Ascending aorta (tissue), 2 donors: Measurements from ENCODE around the gene RBM45. TPM values are rescaled to one million over a fixed set of nuclear protein-coding genes. Genes with fewer than 3 reads are reported as not detected.
A peak's percentile ranks its signal among the peaks of the same experiment; 100 is the strongest.

Experiments used
- DNase-seq, 2 donors: peaks; one replicate each; pipeline ENCODE4 v3.0.0-alpha.2; 2019; ENCODE audit warnings: low spot score in 2 of 2
- H3K27ac ChIP-seq, 2 donors: fragments of 200-600 bp; sonication (generic); one replicate each; pipeline ENCODE4 v1.5.1; 2016 to 2017; ENCODE audit warnings: mild to moderate bottlenecking in 1 of 2
- H3K27me3 ChIP-seq: fragments of 200-600 bp; sonication (generic); one replicate; pipeline ENCODE4 v1.5.1; 2017
- H3K36me3 ChIP-seq, 2 donors: fragments of 200-600 bp; sonication (generic); one replicate each; pipeline ENCODE4 v1.5.1; 2016
- H3K4me1 ChIP-seq, 2 donors: fragments of 200-600 bp; sonication (generic); one replicate each; pipeline ENCODE4 v1.5.1; 2016 to 2017; ENCODE audit warnings: mild to moderate bottlenecking in 1 of 2
- H3K4me3 ChIP-seq, 2 donors: fragments of 200-600 bp; sonication (generic); one replicate each; pipeline ENCODE4 v1.5.1; 2016 to 2017; ENCODE audit warnings: mild to moderate bottlenecking in 1 of 2
- H3K9me3 ChIP-seq, 2 donors: fragments of 200-600 bp; sonication (generic); one replicate each; pipeline ENCODE4 v1.5.1; 2016
- CTCF ChIP-seq, 3 experiments: fragments of 200-600 bp in 2 of 3; fragments of 450-650 bp in 1 of 3; sonication (generic) in 2 of 3; IDR thresholded peaks; one replicate each; pipeline ENCODE4 v1.5.1; 2016 to 2019; ENCODE audit warnings: antibody characterized with exemption in 3 of 3, mild to moderate bottlenecking in 1 of 3, moderate library complexity in 1 of 3
- intact Hi-C: fragments of 100-400 bp; cut with DNase I; formaldehyde crosslinking; loops from one replicate; pipeline ENCODE4 v1.15.1; 2023
- total RNA-seq: library from RNA; depleted of rRNA; stranded (reverse); fragments of >200 nt; gene quantifications from one replicate; pipeline ENCODE4 v1.1.0, GENCODE V29; 2016

RBM45 gene
- total RNA-seq, 1 donor from 2014 or later: 2.8 TPM

GRCh38 chr2:178070824-178071223, 41.4 kb upstream of the RBM45 start:
- Histone ChIP-seq H3K27me3 (no peaks in the 10 kb centered on the region), H3K27ac (no peak overlapping the region), H3K4me3 (no peak overlapping the region), H3K36me3 (no peaks in the 10 kb centered on the region), H3K4me1 (no peaks in the 10 kb centered on the region), H3K9me3 (no peaks in the 10 kb centered on the region)
- TF ChIP-seq CTCF (IDR thresholded peaks at IDR 0.05): no peak
- DNase-seq: no peak
- intact Hi-C loops: no loop called here

GRCh38 chr2:178072000-178072382, 40.2 kb upstream of the RBM45 start:
- Histone ChIP-seq H3K9me3 (no peaks in the 10 kb centered on the region), H3K27ac (no peak overlapping the region), H3K4me3 (peak overlapping the region; percentile 32 to 66), H3K4me1 (no peaks in the 10 kb centered on the region), H3K36me3 (no peaks in the 10 kb centered on the region), H3K27me3 (no peaks in the 10 kb centered on the region)
- intact Hi-C loops: loop anchor here (1.0 kb wide), 1 partner anchor 408 kb away; the partner anchor contains the start of gene PLEKHA3
- no peak for TF ChIP-seq CTCF (IDR thresholded peaks at IDR 0.05)
- DNase-seq: no peak

DNA sequence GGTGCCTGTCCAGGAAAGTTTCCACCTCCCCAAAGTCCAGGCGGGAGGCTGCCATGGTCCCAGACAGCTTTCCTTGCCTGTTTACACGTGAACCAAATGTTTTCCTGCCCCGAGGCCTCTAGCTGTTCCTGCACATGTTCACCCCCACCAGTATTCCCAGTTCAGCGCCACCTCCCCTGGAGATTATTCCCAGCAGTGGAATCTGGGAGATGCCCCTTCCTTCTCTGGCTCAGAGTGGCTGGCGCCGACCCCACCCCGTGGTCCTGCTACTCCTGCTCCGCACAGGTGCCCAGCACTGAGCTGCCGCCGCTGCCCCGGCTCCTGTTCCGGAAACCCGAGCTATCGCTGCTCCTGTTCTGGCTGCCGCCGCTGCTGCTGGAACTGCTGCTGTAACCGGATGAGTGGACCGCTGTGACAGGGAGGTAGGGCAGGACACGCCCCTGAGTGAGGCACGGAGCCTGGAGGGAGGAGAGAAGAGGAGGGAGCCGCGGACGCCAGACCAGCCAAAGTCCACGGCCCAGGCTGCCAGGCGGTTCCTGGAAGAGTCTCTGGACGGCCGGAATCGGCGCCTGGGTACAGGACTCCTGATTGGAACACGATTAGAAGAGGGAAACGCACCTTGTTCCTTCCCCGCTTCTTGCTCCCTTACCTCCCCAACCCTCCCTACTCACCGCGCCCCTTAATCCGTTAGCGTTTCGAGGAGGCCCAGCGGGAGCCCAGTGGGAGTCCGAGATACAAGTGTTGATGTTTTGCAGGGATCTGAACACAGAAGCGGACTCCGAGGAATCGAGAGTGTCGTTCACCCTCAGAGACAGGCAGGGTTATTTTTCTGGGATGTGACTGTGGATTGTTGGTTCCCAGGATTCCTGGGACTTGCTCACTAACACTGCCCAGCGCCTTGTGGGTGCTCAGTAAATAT, 39.6 kb upstream of the RBM45 start, which contains the start of gene PDE11A:
PDE11A (minus strand) TSS at position 395 of the 919 bp plus-strand sequence; CDS start at position 55, 340 bp downstream.
- peak; percentile 47 to 92 for DNase-seq
- H3K27me3 ChIP-seq: no peaks in the 10 kb centered on the region
- peak within 1 kb of the TSS; percentile 32 to 66 for H3K4me3 ChIP-seq
- H3K4me1 ChIP-seq: no peaks in the 10 kb centered on the region
- H3K27ac ChIP-seq: peak within 1 kb of the TSS; percentile 9 to 48
- no peaks in the 10 kb centered on the region for H3K9me3 ChIP-seq
- TF ChIP-seq CTCF (IDR thresholded peaks at IDR 0.05): no peak
- no peaks in the 10 kb centered on the region for H3K36me3 ChIP-seq
- intact Hi-C loops: loop anchor here (1.0 kb wide), 1 partner anchor 408 kb away; the partner anchor contains the start of gene PLEKHA3

DNA sequence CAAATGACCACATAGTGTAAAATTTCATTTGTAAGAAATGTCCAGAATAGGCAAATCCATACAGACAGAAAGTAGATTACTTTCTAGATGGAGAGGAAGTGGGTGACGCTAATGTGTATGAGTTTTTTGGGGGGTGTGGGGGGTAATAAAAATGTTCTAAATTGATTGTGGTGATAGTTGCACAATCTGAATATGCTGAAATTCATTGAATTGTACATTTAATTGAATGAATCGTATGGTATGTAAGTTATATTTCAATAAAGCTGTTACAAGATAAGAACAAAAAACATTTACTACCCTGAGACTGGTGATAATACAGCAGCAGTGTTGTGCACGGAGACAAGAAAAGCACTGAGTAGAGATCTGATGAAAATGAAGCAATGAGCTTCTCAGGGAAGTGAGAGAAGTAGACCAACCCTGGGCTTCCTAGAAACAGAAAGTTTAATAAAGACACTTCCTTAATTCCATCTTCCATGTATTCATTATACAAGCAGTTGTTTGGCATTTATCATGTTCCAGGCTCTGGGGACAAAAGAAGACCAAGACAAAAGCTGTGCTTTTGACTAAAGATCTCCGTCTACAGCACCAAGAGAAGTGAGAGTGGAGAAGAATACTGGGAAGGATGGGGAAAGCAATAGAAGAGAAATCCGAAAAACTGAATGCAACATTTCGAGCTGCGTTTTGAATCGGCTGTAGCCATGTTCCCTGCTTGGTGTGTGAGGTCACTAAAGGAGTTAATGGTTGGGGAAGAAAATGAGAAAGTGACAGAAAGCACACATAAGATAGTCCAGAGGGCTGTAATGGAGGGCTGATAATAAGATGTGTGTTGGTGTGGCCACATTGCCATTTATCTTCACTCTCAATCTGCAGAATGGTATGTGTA, 37.9 kb upstream of the RBM45 start:
- intact Hi-C loops: no loop called here
- H3K4me3 ChIP-seq: no peak overlapping the region
- no peak for TF ChIP-seq CTCF (IDR thresholded peaks at IDR 0.05)

GRCh38 chr2:178075006-178075326, 37.3 kb upstream of the RBM45 start:
- H3K36me3 ChIP-seq: no peaks in the 10 kb centered on the region
- H3K4me1 ChIP-seq: no peaks in the 10 kb centered on the region
- TF ChIP-seq CTCF (IDR thresholded peaks at IDR 0.05): no peak
- intact Hi-C loops: no loop called here
- no peak for DNase-seq
- no peaks in the 10 kb centered on the region for H3K27me3 ChIP-seq
- H3K27ac ChIP-seq: no peak overlapping the region
- H3K9me3 ChIP-seq: no peaks in the 10 kb centered on the region
- H3K4me3 ChIP-seq: no peak overlapping the region

More for the DNA sequence above, 37.9 kb upstream of the RBM45 start:
- Histone ChIP-seq H3K36me3 (no peaks in the 10 kb centered on the region), H3K27ac (no peak overlapping the region), H3K4me1 (no peaks in the 10 kb centered on the region), H3K27me3 (no peaks in the 10 kb centered on the region), H3K9me3 (no peaks in the 10 kb centered on the region)
- DNase-seq: no peak
